H1 (cell line): ENCODE results near the gene CD244. TPM values are rescaled to one million over a fixed set of nuclear protein-coding genes. Genes with fewer than 3 reads are reported as not detected.

Experiments used
- CBX8 ChIP-seq: fragments of 300-800, 300-1000 bp; sonication (generic); IDR thresholded peaks from 2 replicates; pipeline ENCODE4 v1.7.1; 2016; ENCODE audit warnings: low read depth, low read length, borderline replicate concordance
- CEBPB ChIP-seq: IDR thresholded peaks from 2 replicates; pipeline ENCODE4 v1.6.1; 2012; ENCODE audit warnings: low read depth, low read length
- CTCF ChIP-seq, 3 experiments: IDR thresholded peaks; 1 replicate in 2 of 3; 2 replicates in 1 of 3; pipeline versions ENCODE4 v1.5.1 to v1.6.1; 2011; ENCODE audit warnings: low read length in 3 of 3, mild to moderate bottlenecking in 3 of 3, inconsistent platforms in 2 of 3, low read depth in 1 of 3, moderate library complexity in 1 of 3; ENCODE audit not compliant: insufficient read depth in 1 of 3; ENCODE audit errors: control extremely low read depth in 1 of 3
- EGR1 ChIP-seq: IDR thresholded peaks from 2 replicates; pipeline ENCODE4 v1.6.1; 2011; ENCODE audit warnings: low read depth, low read length, borderline replicate concordance
- POU5F1 ChIP-seq: IDR thresholded peaks from 2 replicates; pipeline ENCODE4 v1.6.1; 2011; ENCODE audit warnings: low read depth, mild to moderate bottlenecking, low read length, moderate library complexity
- SAP30 ChIP-seq: fragments of 300-600 bp; sonication (generic); IDR thresholded peaks from 2 replicates; pipeline ENCODE4 v1.7.1; 2012; ENCODE audit warnings: low read length, moderate library complexity, mild to moderate bottlenecking, inconsistent platforms; ENCODE audit not compliant: insufficient read depth, insufficient replicate concordance
- polyA plus RNA-seq, 7 experiments: library from polyadenylated mRNA; depleted of rRNA in 3 of 7; stranded (reverse) in 5 of 7; unstranded in 2 of 7; fragments of >200 nt in 5 of 7; fragments of 200-250 nt in 2 of 7; gene quantifications; 1 replicate in 5 of 7; 2 replicates in 1 of 7; 4 replicates in 1 of 7; pipeline versions ENCODE4 v1.2.1 to v1.2.3, GENCODE V29; 2011 to 2013; ENCODE audit warnings: missing spikeins in 2 of 7, mixed read lengths in 2 of 7
- total RNA-seq: library from RNA; stranded (reverse); fragmentation: NEBNext Ultra II Directional; extraction: Animal tissue kit (Norgen Biotek cat#: 25700); gene quantifications from 2 replicates; pipeline ENCODE4 v1.2.1, GENCODE V29; 2021

CD244 gene
- total and polyA plus RNA-seq, 2 of the 8 experiments (the other 6 are each of a cell fraction or from before 2014, with no cell fraction given): not detected

DNA sequence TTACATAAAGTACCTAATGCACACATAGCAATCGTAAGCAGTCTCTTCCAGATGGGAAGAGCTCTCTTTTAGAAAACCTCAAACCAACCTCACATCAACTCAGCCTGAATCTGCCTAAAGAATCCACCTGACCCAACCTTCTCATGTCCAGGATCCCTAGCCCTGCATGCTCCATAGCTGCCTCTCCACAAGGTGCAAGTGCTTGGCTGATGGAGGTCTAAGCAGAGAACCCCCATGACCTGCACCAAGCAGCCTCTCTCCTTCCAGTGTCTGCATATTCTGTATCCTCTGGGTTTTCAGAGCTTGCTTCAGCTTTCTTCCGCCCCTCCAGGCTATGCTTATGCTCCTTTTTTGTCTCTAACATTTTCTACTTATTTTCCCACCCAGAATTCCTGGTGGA lies 64.2 kb downstream of the CD244 start (continued):
- no peak for TF ChIP-seq CTCF (IDR thresholded peaks at IDR 0.05; ENCODE audit: control extremely low read depth in 1 of 3, insufficient read depth in 1 of 3, low read depth in 1 of 3, low read length in 3 of 3)
- no peak for TF ChIP-seq SAP30
- no peak for TF ChIP-seq CEBPB
- no peak for TF ChIP-seq POU5F1
- TF ChIP-seq EGR1: no peak
- no peak for TF ChIP-seq CBX8
